Measurements from ENCODE around the gene MCC.

DNA sequence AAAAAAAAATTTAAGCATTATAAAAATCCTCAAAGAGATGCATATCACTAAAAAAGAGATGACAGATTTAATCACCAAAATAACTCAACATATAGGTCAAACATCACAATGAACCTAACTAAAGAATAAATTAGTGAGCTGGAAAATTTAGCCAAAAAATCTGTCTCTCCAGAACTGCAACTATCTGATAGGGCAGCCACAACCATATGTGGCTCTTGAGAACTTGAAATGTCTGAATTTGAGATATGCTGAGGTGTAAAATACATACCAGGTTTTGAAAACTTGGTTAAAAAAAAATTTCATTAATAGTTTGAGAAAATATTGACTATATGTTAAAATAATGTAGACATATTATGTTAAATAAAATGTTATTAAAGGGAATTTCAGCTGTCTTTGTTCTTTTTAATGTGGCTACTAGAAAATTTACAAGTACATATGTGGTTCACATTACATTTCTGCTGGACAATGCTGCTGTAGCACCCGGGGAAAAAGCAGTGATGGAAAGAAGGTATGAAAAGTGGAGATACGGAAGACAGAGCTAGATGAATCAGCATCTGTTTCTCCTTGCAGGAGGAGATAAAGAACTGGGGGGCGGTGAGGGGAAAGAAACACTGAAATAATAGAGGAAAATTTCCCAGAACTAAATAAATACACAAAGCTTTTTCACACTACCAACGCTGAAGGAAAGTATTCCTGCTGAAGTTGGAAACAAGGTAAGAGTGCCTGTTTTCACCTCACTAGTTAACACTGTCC lies 445.6 kb downstream of the MCC start:
- TF ChIP-seq, protein P1, sequence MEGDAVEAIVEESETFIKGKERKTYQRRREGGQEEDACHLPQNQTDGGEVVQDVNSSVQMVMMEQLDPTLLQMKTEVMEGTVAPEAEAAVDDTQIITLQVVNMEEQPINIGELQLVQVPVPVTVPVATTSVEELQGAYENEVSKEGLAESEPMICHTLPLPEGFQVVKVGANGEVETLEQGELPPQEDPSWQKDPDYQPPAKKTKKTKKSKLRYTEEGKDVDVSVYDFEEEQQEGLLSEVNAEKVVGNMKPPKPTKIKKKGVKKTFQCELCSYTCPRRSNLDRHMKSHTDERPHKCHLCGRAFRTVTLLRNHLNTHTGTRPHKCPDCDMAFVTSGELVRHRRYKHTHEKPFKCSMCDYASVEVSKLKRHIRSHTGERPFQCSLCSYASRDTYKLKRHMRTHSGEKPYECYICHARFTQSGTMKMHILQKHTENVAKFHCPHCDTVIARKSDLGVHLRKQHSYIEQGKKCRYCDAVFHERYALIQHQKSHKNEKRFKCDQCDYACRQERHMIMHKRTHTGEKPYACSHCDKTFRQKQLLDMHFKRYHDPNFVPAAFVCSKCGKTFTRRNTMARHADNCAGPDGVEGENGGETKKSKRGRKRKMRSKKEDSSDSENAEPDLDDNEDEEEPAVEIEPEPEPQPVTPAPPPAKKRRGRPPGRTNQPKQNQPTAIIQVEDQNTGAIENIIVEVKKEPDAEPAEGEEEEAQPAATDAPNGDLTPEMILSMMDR (IDR thresholded peaks at IDR 0.05) = no peak
- TF ChIP-seq POLR2A (IDR thresholded peaks at IDR 0.05) = no peak
